HL-60 (cell line): ENCODE data around the gene MFAP1.

Experiments used
- CTCF ChIP-seq: IDR thresholded peaks from one replicate; pipeline ENCODE4 v1.5.1; 2011; ENCODE audit warnings: low read length, control low read depth, inconsistent platforms; ENCODE audit not compliant: insufficient read depth
- POLR2AphosphoS5 ChIP-seq: IDR thresholded peaks from 2 replicates; pipeline ENCODE4 v1.6.1; 2012; ENCODE audit warnings: low read depth
- REST ChIP-seq: IDR thresholded peaks from 2 replicates; pipeline ENCODE4 v1.6.1; 2012; ENCODE audit warnings: low read depth; ENCODE audit not compliant: insufficient replicate concordance

- TF ChIP-seq POLR2AphosphoS5, result peak; percentile 70
- no peak for TF ChIP-seq CTCF
- no peak for TF ChIP-seq REST
Measured at GRCh38 chr15:43826508-43827341, 2.2 kb upstream of the MFAP1 start, which contains the start of gene WDR76.
